ENCODE data around the gene DVL1.

The DVL1 gene

GRCh38 chr1:1306070-1306660, 43.1 kb downstream of the DVL1 start:
- peaks cover 13 to 49% of the 10 kb centered on the region in 2 experiments for H3K36me3 ChIP-seq (ENCODE audit: control insufficient read depth in 1 of 2, insufficient read depth in 2 of 2, low read depth in 1 of 2, low read length in 2 of 2)
- peak overlapping the region; percentile 52 for H4K8ac ChIP-seq (ENCODE audit: low read length)
- H3K14ac ChIP-seq (ENCODE audit: low read length in 2 of 2) = peak overlapping the region in 1 of 2 experiments; percentile 93
- 47% methylated on average over 11 of the region's 11 CpGs for WGBS
- H3K4me2 ChIP-seq (ENCODE audit: low read length, poor library complexity, severe bottlenecking) = peak overlapping the region; percentile 80
- H3K18ac ChIP-seq (ENCODE audit: low read depth in 1 of 2, low read length in 2 of 2) = peak overlapping the region; percentile 40 to 71
- peak overlapping the region; percentile 81 for H3K27ac ChIP-seq (ENCODE audit: low read length, poor library complexity, severe bottlenecking)
- H3K4me3 ChIP-seq (ENCODE audit: insufficient read depth in 1 of 2, low read depth in 1 of 2, low read length in 2 of 2) = peak overlapping the region in 1 of 2 experiments; percentile 89
- H3K23ac ChIP-seq (ENCODE audit: low read length in 2 of 2) = no peak overlapping the region
- no peak overlapping the region for H2AFZ ChIP-seq (ENCODE audit: low read depth, low read length)
- DNase-seq = peak; percentile 52
- peak overlapping the region; percentile 33 for H2AK5ac ChIP-seq (ENCODE audit: low read length, severe bottlenecking)
- peak overlapping the region; percentile 14 for H4K91ac ChIP-seq (ENCODE audit: low read length)
- peak overlapping the region; percentile 35 to 89 for H2BK12ac ChIP-seq (ENCODE audit: low read length in 2 of 2)
- H2BK5ac ChIP-seq (ENCODE audit: low read depth, low read length, poor library complexity, severe bottlenecking) = no peak overlapping the region
- H3K79me1 ChIP-seq (replicated peaks; ENCODE audit: low read length, poor library complexity, severe bottlenecking) = peaks cover 22% of the 10 kb centered on the region
- H3K9ac ChIP-seq (ENCODE audit: low read length) = peak overlapping the region; percentile 82
- H3K27me3 ChIP-seq (ENCODE audit: control insufficient read depth in 1 of 2, insufficient read depth in 1 of 2, low read length in 2 of 2) = no peaks in the 10 kb centered on the region
- no peaks in the 10 kb centered on the region for H3K9me3 ChIP-seq (ENCODE audit: control insufficient read depth, low read length)
- H3K4ac ChIP-seq (ENCODE audit: low read depth in 1 of 2, low read length in 2 of 2) = peak overlapping the region in 1 of 2 experiments; percentile 74
- peak overlapping the region; percentile 36 for H2BK120ac ChIP-seq (ENCODE audit: low read depth, low read length)
- peak overlapping the region; percentile 26 for H2BK15ac ChIP-seq (ENCODE audit: low read depth, poor library complexity, severe bottlenecking)
- peaks cover 63% of the 10 kb centered on the region for H3K4me1 ChIP-seq (ENCODE audit: control insufficient read depth, insufficient read depth, low read depth, low read length)

- Histone ChIP-seq H4K91ac (ENCODE audit: low read length) (peak overlapping the region; percentile 74), H2BK15ac (ENCODE audit: low read depth, poor library complexity, severe bottlenecking) (peak overlapping the region; percentile 95), H3K4me1 (ENCODE audit: control insufficient read depth, insufficient read depth, low read depth, low read length) (peaks cover 63% of the 10 kb centered on the region), H3K18ac (ENCODE audit: low read depth in 1 of 2, low read length in 2 of 2) (peak overlapping the region; percentile 74 to 81), H3K9ac (ENCODE audit: low read length) (peak overlapping the region; percentile 82), H3K4me2 (ENCODE audit: low read length, poor library complexity, severe bottlenecking) (peak overlapping the region; percentile 80), H2BK5ac (ENCODE audit: low read depth, low read length, poor library complexity, severe bottlenecking) (peak overlapping the region; percentile 4), H3K4ac (ENCODE audit: low read depth in 1 of 2, low read length in 2 of 2) (peak overlapping the region; percentile 96), H4K8ac (ENCODE audit: low read length) (peak overlapping the region; percentile 86), H3K36me3 (ENCODE audit: control insufficient read depth in 1 of 2, insufficient read depth in 2 of 2, low read depth in 1 of 2, low read length in 2 of 2) (peaks cover 9 to 43% of the 10 kb centered on the region in 2 experiments), H3K79me1 (replicated peaks; ENCODE audit: low read length, poor library complexity, severe bottlenecking) (peaks cover 21% of the 10 kb centered on the region), H3K27me3 (ENCODE audit: control insufficient read depth in 1 of 2, insufficient read depth in 1 of 2, low read length in 2 of 2) (no peaks in the 10 kb centered on the region), H2AK5ac (ENCODE audit: low read length, severe bottlenecking) (peak overlapping the region; percentile 75), H2AFZ (ENCODE audit: low read depth, low read length) (no peak overlapping the region), H3K14ac (ENCODE audit: low read length in 2 of 2) (peak overlapping the region in 1 of 2 experiments; percentile 63), H2BK120ac (ENCODE audit: low read depth, low read length) (peak overlapping the region; percentile 87), H3K27ac (ENCODE audit: low read length, poor library complexity, severe bottlenecking) (peak overlapping the region; percentile 81), H3K23ac (ENCODE audit: low read length in 2 of 2) (no peak overlapping the region), H3K9me3 (ENCODE audit: control insufficient read depth, low read length) (no peaks in the 10 kb centered on the region), H2BK12ac (ENCODE audit: low read length in 2 of 2) (peak overlapping the region; percentile 59 to 96), H3K4me3 (ENCODE audit: insufficient read depth in 1 of 2, low read depth in 1 of 2, low read length in 2 of 2) (peak overlapping the region; percentile 39 to 89)
- 43% methylated on average over 25 of the region's 25 CpGs for WGBS
- peak; percentile 86 for DNase-seq
These were observed 43.7 kb downstream of the DVL1 start for GRCh38 chr1:1305300-1306069.

GRCh38 chr1:1304331-1305299, 44.6 kb downstream of the DVL1 start:
- H2BK15ac ChIP-seq (ENCODE audit: low read depth, poor library complexity, severe bottlenecking) = peak overlapping the region; percentile 95
- H3K14ac ChIP-seq (ENCODE audit: low read length in 2 of 2) = peak overlapping the region in 1 of 2 experiments; percentile 90
- H2BK120ac ChIP-seq (ENCODE audit: low read depth, low read length) = peak overlapping the region; percentile 87
- H2BK12ac ChIP-seq (ENCODE audit: low read length in 2 of 2) = peak overlapping the region; percentile 92 to 98
- DNase-seq = peak; percentile 92
- H3K36me3 ChIP-seq (ENCODE audit: control insufficient read depth in 1 of 2, insufficient read depth in 2 of 2, low read depth in 1 of 2, low read length in 2 of 2) = peaks cover 0 to 43% of the 10 kb centered on the region in 2 experiments
- peak overlapping the region; percentile 82 for H3K9ac ChIP-seq (ENCODE audit: low read length)
- H3K4me3 ChIP-seq (ENCODE audit: insufficient read depth in 1 of 2, low read depth in 1 of 2, low read length in 2 of 2) = peak overlapping the region; percentile 39 to 89
- peak overlapping the region; percentile 86 for H4K8ac ChIP-seq (ENCODE audit: low read length)
- 26% methylated on average over 27 of the region's 29 CpGs for WGBS
- H3K79me1 ChIP-seq (replicated peaks; ENCODE audit: low read length, poor library complexity, severe bottlenecking) = peaks cover 19% of the 10 kb centered on the region
- H3K4ac ChIP-seq (ENCODE audit: low read depth in 1 of 2, low read length in 2 of 2) = peak overlapping the region; percentile 96
- no peaks in the 10 kb centered on the region for H3K27me3 ChIP-seq (ENCODE audit: control insufficient read depth in 1 of 2, insufficient read depth in 1 of 2, low read length in 2 of 2)
- no peak overlapping the region for H2AFZ ChIP-seq (ENCODE audit: low read depth, low read length)
- H2BK5ac ChIP-seq (ENCODE audit: low read depth, low read length, poor library complexity, severe bottlenecking) = peak overlapping the region; percentile 35
- peaks cover 60% of the 10 kb centered on the region for H3K4me1 ChIP-seq (ENCODE audit: control insufficient read depth, insufficient read depth, low read depth, low read length)
- H3K9me3 ChIP-seq (ENCODE audit: control insufficient read depth, low read length) = no peaks in the 10 kb centered on the region
- peak overlapping the region in 1 of 2 experiments; percentile 3 for H3K23ac ChIP-seq (ENCODE audit: low read length in 2 of 2)
- H2AK5ac ChIP-seq (ENCODE audit: low read length, severe bottlenecking) = peak overlapping the region; percentile 75
- H3K27ac ChIP-seq (ENCODE audit: low read length, poor library complexity, severe bottlenecking) = peak overlapping the region; percentile 81
- H4K91ac ChIP-seq (ENCODE audit: low read length) = peak overlapping the region; percentile 88
- H3K4me2 ChIP-seq (ENCODE audit: low read length, poor library complexity, severe bottlenecking) = peak overlapping the region; percentile 80
- H3K18ac ChIP-seq (ENCODE audit: low read depth in 1 of 2, low read length in 2 of 2) = peak overlapping the region; percentile 74 to 96
